HepG2 (cell line): ENCODE measurements around the gene ZFP36L2. TPM values are rescaled to one million over a fixed set of nuclear protein-coding genes. Genes with fewer than 3 reads are reported as not detected.

Experiments
- DNMT1 ChIP-seq: sonication (generic); formaldehyde crosslinking; IDR thresholded peaks from 2 replicates; pipeline ENCODE4 v1.5.1; 2020; ENCODE audit warnings: mild to moderate bottlenecking, missing genetic modification reagents
- GZF1 ChIP-seq: sonication (generic); formaldehyde crosslinking; IDR thresholded peaks from 2 replicates; pipeline ENCODE4 v1.5.1; 2020; ENCODE audit warnings: mild to moderate bottlenecking, missing genetic modification reagents
- KLF6 ChIP-seq: IDR thresholded peaks from 2 replicates; pipeline ENCODE4 v1.8.0; 2016; ENCODE audit warnings: missing biosample characterization, missing genetic modification reagents
- NFYB ChIP-seq: sonication (generic); formaldehyde crosslinking; IDR thresholded peaks from 2 replicates; pipeline ENCODE4 v1.4.0; 2020; ENCODE audit warnings: missing genetic modification reagents
- PAF1 ChIP-seq: IDR thresholded peaks from 2 replicates; pipeline ENCODE4 v1.6.1; 2016; ENCODE audit warnings: missing genetic modification reagents, missing compliant biosample characterization
- PRDM4 ChIP-seq: sonication (generic); formaldehyde crosslinking; IDR thresholded peaks from 2 replicates; pipeline ENCODE4 v1.9.0; 2021; ENCODE audit warnings: missing genetic modification reagents, borderline replicate concordance
- PRMT3 ChIP-seq: sonication (generic); formaldehyde crosslinking; IDR thresholded peaks from 2 replicates; pipeline ENCODE4 v1.8.1; 2022; ENCODE audit warnings: low read depth, mild to moderate bottlenecking, moderate library complexity, missing genetic modification reagents, borderline replicate concordance
- SMARCE1 ChIP-seq: fragments of 450-650 bp; IDR thresholded peaks from 2 replicates; pipeline ENCODE4 v1.6.1; 2017; ENCODE audit warnings: borderline replicate concordance
- SOX13 ChIP-seq, 3 experiments: fragments of 450-650 bp in 1 of 3; sonication (generic) in 1 of 3; formaldehyde crosslinking in 1 of 3; IDR thresholded peaks in 2 of 3; conservative IDR thresholded peaks in 1 of 3; 2 replicates each; pipeline versions ENCODE4 v1.5.0 to v1.6.1; 2016 to 2020; ENCODE audit warnings: antibody characterized with exemption in 1 of 3, mild to moderate bottlenecking in 1 of 3, missing compliant biosample characterization in 1 of 3, missing genetic modification reagents in 1 of 3, moderate library complexity in 1 of 3
- WIZ ChIP-seq: sonication (generic); formaldehyde crosslinking; IDR thresholded peaks from 2 replicates; pipeline ENCODE4 v1.5.1; 2020; ENCODE audit warnings: mild to moderate bottlenecking, missing genetic modification reagents
- ZNF180 ChIP-seq: sonication (generic); formaldehyde crosslinking; IDR thresholded peaks from 2 replicates; pipeline ENCODE4 v1.4.0; 2020; ENCODE audit warnings: low read depth, missing genetic modification reagents, borderline replicate concordance
- ZNF331 ChIP-seq: sonication (generic); formaldehyde crosslinking; IDR thresholded peaks from 2 replicates; pipeline ENCODE4 v1.4.0; 2020; ENCODE audit warnings: missing genetic modification reagents
- ZNF646 ChIP-seq: sonication (generic); formaldehyde crosslinking; IDR thresholded peaks from 2 replicates; pipeline ENCODE4 v1.9.0; 2021; ENCODE audit warnings: mild to moderate bottlenecking, missing genetic modification reagents
- ZNF773 ChIP-seq: sonication (generic); formaldehyde crosslinking; IDR thresholded peaks from 2 replicates; pipeline ENCODE4 v1.4.0; 2020; ENCODE audit warnings: missing genetic modification reagents, borderline replicate concordance
- ZNF83 ChIP-seq: sonication (generic); formaldehyde crosslinking; IDR thresholded peaks from 2 replicates; pipeline ENCODE4 v1.4.0; 2020; ENCODE audit warnings: missing genetic modification reagents, mild to moderate bottlenecking, borderline replicate concordance
- ZNF878 ChIP-seq: sonication (generic); formaldehyde crosslinking; IDR thresholded peaks from 2 replicates; pipeline ENCODE4 v1.8.1; 2023; ENCODE audit warnings: mild to moderate bottlenecking, missing genetic modification reagents, moderate library complexity
- polyA plus RNA-seq, 8 experiments: library from polyadenylated mRNA; depleted of rRNA in 3 of 8; stranded (reverse) in 7 of 8; unstranded in 1 of 8; fragments of >200 nt; fragmentation: Illumina TruSeq in 4 of 8; extraction: Trizol in 4 of 8; gene quantifications; 2 replicates each; pipeline versions ENCODE4 v1.2.1 to v1.2.3, GENCODE V29; 2011 to 2016; ENCODE audit warnings: low read depth in 4 of 8, missing spikeins in 1 of 8, mixed read lengths in 1 of 8; ENCODE audit not compliant: insufficient read depth in 1 of 8
- total RNA-seq, 5 experiments: library from RNA; depleted of rRNA; stranded (reverse); fragments of >200 nt; fragmentation: Illumina TruSeq; extraction: Trizol; gene quantifications; 2 replicates each; pipeline ENCODE4 v1.2.3, GENCODE V29; 2016; ENCODE audit warnings: low read depth in 1 of 5
- TF ChIP-seq, protein P1 (sequence below): sonication (generic); formaldehyde crosslinking; IDR thresholded peaks from 2 replicates; pipeline ENCODE4 v1.5.1; 2020; ENCODE audit warnings: mild to moderate bottlenecking, missing genetic modification reagents

Gene ZFP36L2
- total and polyA plus RNA-seq, 2 of the 13 experiments (the other 11 are each of a cell fraction or from before 2014, with no cell fraction given): 11.2 to 21.8 TPM

DNA sequence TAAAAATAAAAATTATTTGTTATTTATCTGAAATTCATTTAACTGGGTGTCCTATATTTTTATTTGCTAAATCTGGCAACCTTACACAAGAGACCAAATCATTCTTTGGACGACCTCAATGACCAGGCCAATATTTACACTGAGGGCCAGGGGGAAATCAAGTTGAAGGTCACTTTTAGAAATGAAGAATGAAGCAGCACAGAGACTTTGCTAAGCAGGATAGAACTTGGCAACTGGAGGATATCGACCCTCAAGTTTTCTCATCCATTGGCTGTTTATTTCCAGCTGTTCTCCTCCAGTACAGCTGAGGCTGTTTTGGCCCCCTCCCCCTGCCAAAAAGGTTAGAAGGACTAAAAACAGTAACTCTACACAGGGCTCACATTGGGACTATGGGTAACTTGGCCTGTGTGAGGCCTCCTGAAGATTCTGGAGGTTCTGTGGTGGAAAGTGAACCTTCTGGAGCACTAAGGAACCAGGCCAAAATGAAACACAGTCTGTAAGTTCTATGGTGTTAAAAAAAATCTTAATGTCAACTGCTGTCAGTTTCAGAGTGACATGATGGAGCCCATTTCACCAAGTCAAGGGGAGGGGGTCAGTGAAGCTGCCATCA is 32.2 kb upstream of the ZFP36L2 start (continued):
- TF ChIP-seq ZNF773 (CRISPR knock-in tag) (no peak), PAF1 (CRISPR knock-in tag) (no peak), ZNF646 (CRISPR knock-in tag) (no peak), PRMT3 (no peak), ZNF878 (no peak), GZF1 (CRISPR knock-in tag) (peak; percentile 75; the same call in 1 of the 2 replicates), NFYB (CRISPR knock-in tag) (0 out of 2 replicates have a peak, but pooled peaks have one; percentile 12), ZNF83 (no peak), ZNF331 (CRISPR knock-in tag) (peak; percentile 76; the same call in 1 of the 2 replicates), DNMT1 (CRISPR knock-in tag) (no peak), SOX13 (IDR thresholded peaks at IDR 0.05) (0 out of 2 replicates have a peak, but pooled peaks have one; percentile 37), SOX13 (CRISPR knock-in tag; conservative IDR thresholded peaks at IDR 0.05 in 1 of 2, IDR thresholded peaks at IDR 0.05 in 1 of 2) (peak in 1 of 2 experiments; percentile 88; a peak in 2 of 4 replicates), KLF6 (CRISPR knock-in tag) (peak; percentile 70; the same call in 1 of the 2 replicates), WIZ (CRISPR knock-in tag) (no peak), PRDM4 (CRISPR knock-in tag) (no peak), ZNF180 (no peak), SMARCE1 (no peak)
- TF ChIP-seq, protein P1, sequence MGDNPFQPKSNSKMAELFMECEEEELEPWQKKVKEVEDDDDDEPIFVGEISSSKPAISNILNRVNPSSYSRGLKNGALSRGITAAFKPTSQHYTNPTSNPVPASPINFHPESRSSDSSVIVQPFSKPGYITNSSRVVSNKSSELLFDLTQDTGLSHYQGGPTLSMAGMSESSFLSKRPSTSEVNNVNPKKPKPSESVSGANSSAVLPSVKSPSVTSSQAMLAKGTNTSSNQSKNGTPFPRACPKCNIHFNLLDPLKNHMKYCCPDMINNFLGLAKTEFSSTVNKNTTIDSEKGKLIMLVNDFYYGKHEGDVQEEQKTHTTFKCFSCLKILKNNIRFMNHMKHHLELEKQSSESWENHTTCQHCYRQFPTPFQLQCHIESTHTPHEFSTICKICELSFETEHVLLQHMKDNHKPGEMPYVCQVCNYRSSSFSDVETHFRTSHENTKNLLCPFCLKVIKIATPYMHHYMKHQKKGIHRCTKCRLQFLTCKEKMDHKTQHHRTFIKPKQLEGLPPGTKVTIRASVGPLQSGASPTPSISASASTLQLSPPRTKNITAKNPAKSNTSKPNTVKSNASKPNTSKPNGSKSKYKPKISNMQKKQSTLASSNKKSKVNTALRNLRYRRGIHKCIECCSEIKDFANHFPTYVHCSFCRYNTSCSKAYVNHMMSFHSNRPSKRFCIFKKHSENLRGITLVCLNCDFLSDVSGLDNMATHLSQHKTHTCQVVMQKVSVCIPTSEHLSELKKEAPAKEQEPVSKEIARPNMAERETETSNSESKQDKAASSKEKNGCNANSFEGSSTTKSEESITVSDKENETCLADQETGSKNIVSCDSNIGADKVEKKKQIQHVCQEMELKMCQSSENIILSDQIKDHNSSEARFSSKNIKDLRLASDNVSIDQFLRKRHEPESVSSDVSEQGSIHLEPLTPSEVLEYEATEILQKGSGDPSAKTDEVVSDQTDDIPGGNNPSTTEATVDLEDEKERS (CRISPR knock-in tag): no peak; the same call in 1 of the 2 replicates
